Measurements from ENCODE around the gene ZNF253. TPM values are rescaled to one million over a fixed set of nuclear protein-coding genes. Genes with fewer than 3 reads are reported as not detected.
A peak's percentile ranks its signal among the peaks of the same experiment; 100 is the strongest.

ZNF253 gene
- total and polyA plus RNA-seq, 10 of the 15 experiments (the other 5 are each of a cell fraction or from before 2014, with no cell fraction given): 2.6 to 8.9 (median 5.2) TPM

- Histone ChIP-seq H3K79me2 (ENCODE audit: control insufficient read depth, insufficient read depth, low read length) (peaks cover 7% of the 10 kb centered on the region), H3K4me2 (ENCODE audit: control insufficient read depth, insufficient read depth) (no peak overlapping the region), H3K9me3 (replicated peaks; ENCODE audit: control insufficient read depth, insufficient read depth, low read length) (peaks cover 15% of the 10 kb centered on the region; the same call in 2 of the 3 replicates), H3K9ac (ENCODE audit: control insufficient read depth, insufficient read depth, low read length) (no peak overlapping the region), H3K4me3 (no peak overlapping the region), H3K27ac (ENCODE audit: control insufficient read depth, insufficient read depth) (no peak overlapping the region), H3K27me3 (replicated peaks in 1 of 2; ENCODE audit: control insufficient read depth in 2 of 2, insufficient read depth in 2 of 2, low read length in 1 of 2) (no peaks in the 10 kb centered on the region), H4K20me1 (ENCODE audit: control insufficient read depth, insufficient read depth) (no peaks in the 10 kb centered on the region), H2AFZ (ENCODE audit: control insufficient read depth, low read depth, low read length) (no peak overlapping the region), H3K4me1 (ENCODE audit: control insufficient read depth, insufficient read depth, low read length) (no peaks in the 10 kb centered on the region), H3K36me3 (ENCODE audit: control insufficient read depth in 2 of 2, insufficient read depth in 2 of 2, low read length in 1 of 2) (no peaks in the 10 kb centered on the region; a peak in 1 of 4 replicates)
- no TSS peak for BruUV-seq (replicated peaks)
- DNase-seq (ENCODE audit: low read depth, low spot score): no peak
- RAD21 ChIA-PET (ENCODE audit: unreplicated experiment): no interaction called here
- POLR2A ChIA-PET: no interaction called here
- no peak for ATAC-seq
- peak; percentile 26; the same call in 1 of the 2 replicates for TF ChIP-seq RUNX3 (IDR thresholded peaks at IDR 0.05; ENCODE audit: low read length)
- no peak for TF ChIP-seq ZBTB40 (IDR thresholded peaks at IDR 0.05; ENCODE audit: borderline replicate concordance)
- no peak for TF ChIP-seq CHD1 (IDR thresholded peaks at IDR 0.05; ENCODE audit: low read depth, low read length)
- intact Hi-C loops (cut with micrococcal nuclease; ENCODE audit: unreplicated experiment): no loop called here
- FAIRE-seq: no peak
- SMC1A ChIA-PET (ENCODE audit: uncharacterized antibody, unreplicated experiment): interaction anchor here (1.3 kb wide), 1 partner anchor 30 kb away, joined by 3 read pairs; no protein-coding TSS in a partner anchor
- in situ Hi-C loops (cut with MboI): no loop called here
- CTCF ChIA-PET: no interaction called here
Observed at GRCh38 chr19:19873381-19873780, 7.7 kb downstream of the ZNF253 start.

GRCh38 chr19:19877724-19878123 lies 12.0 kb downstream of the ZNF253 start:
- 94% methylated on average over 4 of the region's 4 CpGs for WGBS (ENCODE audit: insufficient coverage, insufficient replicate concordance, low lambda C conversion rate, missing lambda C conversion rate)
- TF ChIP-seq SUPT20H (IDR thresholded peaks at IDR 0.05; ENCODE audit: borderline replicate concordance, control insufficient read depth, low read depth, low read length) (no peak), IRF4 (IDR thresholded peaks at IDR 0.05; ENCODE audit: low read depth, low read length) (no peak), FOS (IDR thresholded peaks at IDR 0.05; ENCODE audit: borderline replicate concordance, extremely low read depth, insufficient read length) (no peak), CREB1 (IDR thresholded peaks at IDR 0.05; ENCODE audit: low read depth) (no peak), GABPA (IDR thresholded peaks at IDR 0.05; ENCODE audit: low read depth) (no peak), CHD4 (IDR thresholded peaks at IDR 0.05) (no peak), KAT2A (conservative IDR thresholded peaks at IDR 0.05; ENCODE audit: control insufficient read depth, low read depth, low read length) (no peak), IRF3 (IDR thresholded peaks at IDR 0.05) (no peak), ATF2 (IDR thresholded peaks at IDR 0.05; ENCODE audit: low read length) (no peak), NFXL1 (IDR thresholded peaks at IDR 0.05; ENCODE audit: borderline replicate concordance) (no peak)

More at GRCh38 chr19:19877724-19878123, 12.0 kb downstream of the ZNF253 start:
- H2AFZ ChIP-seq (ENCODE audit: control insufficient read depth, low read depth, low read length): no peak overlapping the region
- no peak overlapping the region for H3K4me3 ChIP-seq
- BruUV-seq (replicated peaks): no TSS peak
- H3K27me3 ChIP-seq (replicated peaks in 1 of 2; ENCODE audit: control insufficient read depth in 2 of 2, insufficient read depth in 2 of 2, low read length in 1 of 2): no peaks in the 10 kb centered on the region
- H3K9ac ChIP-seq (ENCODE audit: control insufficient read depth, insufficient read depth, low read length): no peak overlapping the region
- no peaks in the 10 kb centered on the region for H3K4me1 ChIP-seq (ENCODE audit: control insufficient read depth, insufficient read depth, low read length)
- ChIA-PET POLR2A (no interaction called here), CTCF (no interaction called here), SMC1A (ENCODE audit: uncharacterized antibody, unreplicated experiment) (interaction anchor here (1.8 kb wide), 1 partner anchor 10 kb away, joined by 13 read pairs; no protein-coding TSS in a partner anchor), RAD21 (ENCODE audit: unreplicated experiment) (no interaction called here)
- FAIRE-seq (no peak), DNase-seq (ENCODE audit: low read depth, low spot score) (no peak), ATAC-seq (no peak)
- H4K20me1 ChIP-seq (ENCODE audit: control insufficient read depth, insufficient read depth): no peaks in the 10 kb centered on the region
- H3K79me2 ChIP-seq (ENCODE audit: control insufficient read depth, insufficient read depth, low read length): no peaks in the 10 kb centered on the region
- H3K36me3 ChIP-seq (ENCODE audit: control insufficient read depth in 2 of 2, insufficient read depth in 2 of 2, low read length in 1 of 2): peaks cover 0 to 3% of the 10 kb centered on the region in 2 experiments; a peak in 2 of 4 replicates
- no peak overlapping the region for H3K27ac ChIP-seq (ENCODE audit: control insufficient read depth, insufficient read depth)
- in situ Hi-C loops (cut with MboI) (no loop called here), intact Hi-C loops (cut with micrococcal nuclease; ENCODE audit: unreplicated experiment) (no loop called here)
- H3K9me3 ChIP-seq (replicated peaks; ENCODE audit: control insufficient read depth, insufficient read depth, low read length): peaks cover 17% of the 10 kb centered on the region; the same call in 2 of the 3 replicates
- H3K4me2 ChIP-seq (ENCODE audit: control insufficient read depth, insufficient read depth): no peak overlapping the region
